ENCODE measurements around the gene NETO1. TPM values are rescaled to one million over a fixed set of nuclear protein-coding genes. Genes with fewer than 3 reads are reported as not detected.

NETO1 gene
- total RNA-seq, 1 experiment from 2014 or later: 5.9 TPM

DNA sequence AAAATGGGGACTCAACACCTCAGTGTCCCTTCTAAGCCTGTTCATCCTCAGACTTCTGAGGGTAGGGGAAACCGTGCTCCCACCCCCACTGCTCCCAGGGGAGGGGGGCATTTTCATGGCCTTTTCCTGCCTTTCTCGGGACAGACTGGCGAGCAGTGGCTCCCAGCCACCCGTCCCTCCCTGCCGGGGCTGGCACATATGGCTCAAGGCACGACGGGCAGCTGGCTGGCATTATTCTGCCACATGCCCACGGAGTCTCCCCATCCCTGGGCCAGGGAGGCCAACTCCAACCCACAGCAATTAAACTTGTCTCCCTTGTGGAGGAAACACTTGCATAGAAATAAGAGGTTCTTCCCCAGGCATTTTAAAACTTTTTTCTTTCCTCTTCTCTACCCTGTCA is 175.2 kb downstream of the NETO1 start:
- Histone ChIP-seq H3K23ac (ENCODE audit: insufficient read length, low read depth, low read length) (no peak overlapping the region), H3K18ac (ENCODE audit: insufficient read length, low read depth, low read length) (peak overlapping the region; percentile 32), H4K91ac (ENCODE audit: insufficient read length, low read depth, low read length) (no peak overlapping the region), H3K4me2 (ENCODE audit: insufficient read depth, insufficient read length, low read length) (peak overlapping the region; percentile 35), H3K4me1 (ENCODE audit: insufficient read depth, low read length) (peaks cover 2% of the 10 kb centered on the region; the same call in 1 of the 2 replicates), H2BK120ac (ENCODE audit: low read depth, low read length, poor library complexity, severe bottlenecking) (no peak overlapping the region), H4K20me1 (ENCODE audit: control insufficient read depth, insufficient read depth, insufficient read length) (no peaks in the 10 kb centered on the region), H3K9ac (ENCODE audit: extremely low read depth, insufficient read length, low read length) (no peak overlapping the region), H3K14ac (ENCODE audit: insufficient read depth, low read length) (peak overlapping the region; percentile 72; the same call in 1 of the 2 replicates), H2BK15ac (ENCODE audit: low read depth, low read length) (no peak overlapping the region), H3K56ac (ENCODE audit: insufficient read length, low read depth, low read length) (no peak overlapping the region), H3K79me2 (ENCODE audit: insufficient read depth, low read length) (no peaks in the 10 kb centered on the region), H4K8ac (replicated peaks; ENCODE audit: insufficient read length, low read depth, low read length) (no peak overlapping the region), H2AK5ac (ENCODE audit: insufficient read length, low read length) (no peak overlapping the region), H3K79me1 (ENCODE audit: insufficient read depth, low read depth, low read length, poor library complexity, severe bottlenecking) (no peaks in the 10 kb centered on the region), H2BK20ac (ENCODE audit: low read depth, low read length, poor library complexity, severe bottlenecking) (no peak overlapping the region), H3K27me3 (ENCODE audit: insufficient read depth, low read length) (no peaks in the 10 kb centered on the region), H2BK12ac (ENCODE audit: insufficient read length, low read depth, low read length) (no peak overlapping the region), H2BK5ac (ENCODE audit: insufficient read length, low read length) (no peak overlapping the region), H3K4ac (ENCODE audit: low read depth, low read length) (no peak overlapping the region), H3K9me3 (ENCODE audit: control insufficient read depth, low read depth, low read length) (no peaks in the 10 kb centered on the region), H3K23me2 (ENCODE audit: insufficient read length, low read depth, low read length, poor library complexity, severe bottlenecking) (no peaks in the 10 kb centered on the region), H3T11ph (ENCODE audit: low read length) (no peak overlapping the region), H2AFZ (ENCODE audit: low read length) (peak overlapping the region; percentile 49), H4K5ac (ENCODE audit: insufficient read length, low read depth, low read length) (no peak overlapping the region), H3K27ac (ENCODE audit: insufficient read length, low read depth, low read length) (peak overlapping the region; percentile 27)
- H3K9me3 Mint-ChIP-seq: no peaks in the 10 kb centered on the region; a peak in 1 of 5 replicates
- peak overlapping the region; percentile 4 to 44; a peak in 4 of 5 replicates for H3K4me3 Mint-ChIP-seq
- WGBS (ENCODE audit: extremely low coverage, insufficient read length, low lambda C conversion rate): no CpG with 5 or more reads among the region's 8 CpGs
- peak; percentile 33 for DNase-seq
- peak overlapping the region; percentile 3 to 96 (median 15); a peak in 4 of 7 replicates for H3K27ac Mint-ChIP-seq
- H3K36me3 Mint-ChIP-seq (ENCODE audit: insufficient read depth in 1 of 3, low read depth in 3 of 3): no peaks in the 10 kb centered on the region
- H3K27me3 Mint-ChIP-seq (ENCODE audit: low read depth): no peaks in the 10 kb centered on the region
- H3K4me1 Mint-ChIP-seq: peaks cover 9 to 17% of the 10 kb centered on the region in 2 experiments
- TF ChIP-seq, protein P1, sequence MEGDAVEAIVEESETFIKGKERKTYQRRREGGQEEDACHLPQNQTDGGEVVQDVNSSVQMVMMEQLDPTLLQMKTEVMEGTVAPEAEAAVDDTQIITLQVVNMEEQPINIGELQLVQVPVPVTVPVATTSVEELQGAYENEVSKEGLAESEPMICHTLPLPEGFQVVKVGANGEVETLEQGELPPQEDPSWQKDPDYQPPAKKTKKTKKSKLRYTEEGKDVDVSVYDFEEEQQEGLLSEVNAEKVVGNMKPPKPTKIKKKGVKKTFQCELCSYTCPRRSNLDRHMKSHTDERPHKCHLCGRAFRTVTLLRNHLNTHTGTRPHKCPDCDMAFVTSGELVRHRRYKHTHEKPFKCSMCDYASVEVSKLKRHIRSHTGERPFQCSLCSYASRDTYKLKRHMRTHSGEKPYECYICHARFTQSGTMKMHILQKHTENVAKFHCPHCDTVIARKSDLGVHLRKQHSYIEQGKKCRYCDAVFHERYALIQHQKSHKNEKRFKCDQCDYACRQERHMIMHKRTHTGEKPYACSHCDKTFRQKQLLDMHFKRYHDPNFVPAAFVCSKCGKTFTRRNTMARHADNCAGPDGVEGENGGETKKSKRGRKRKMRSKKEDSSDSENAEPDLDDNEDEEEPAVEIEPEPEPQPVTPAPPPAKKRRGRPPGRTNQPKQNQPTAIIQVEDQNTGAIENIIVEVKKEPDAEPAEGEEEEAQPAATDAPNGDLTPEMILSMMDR (conservative IDR thresholded peaks at IDR 0.05): no peak

Small RNA genes within 50 kb of the gene (microRNA-seq; reads per million reads assigned to microRNA genes)
- not detected for gene MIR548AV (ENCODE audit: borderline microRNAs expressed)
